SH-SY5Y (cell line): Measurements from ENCODE around the gene CORO6.

ENCODE experiments used
- GATA2 ChIP-seq: IDR thresholded peaks from 2 replicates; pipeline ENCODE4 v1.6.1; 2011; ENCODE audit warnings: mild to moderate bottlenecking, low read depth, low read length
- GATA3 ChIP-seq: IDR thresholded peaks from 2 replicates; pipeline ENCODE4 v1.6.1; 2011; ENCODE audit warnings: low read depth, mild to moderate bottlenecking, low read length, moderate library complexity

DNA sequence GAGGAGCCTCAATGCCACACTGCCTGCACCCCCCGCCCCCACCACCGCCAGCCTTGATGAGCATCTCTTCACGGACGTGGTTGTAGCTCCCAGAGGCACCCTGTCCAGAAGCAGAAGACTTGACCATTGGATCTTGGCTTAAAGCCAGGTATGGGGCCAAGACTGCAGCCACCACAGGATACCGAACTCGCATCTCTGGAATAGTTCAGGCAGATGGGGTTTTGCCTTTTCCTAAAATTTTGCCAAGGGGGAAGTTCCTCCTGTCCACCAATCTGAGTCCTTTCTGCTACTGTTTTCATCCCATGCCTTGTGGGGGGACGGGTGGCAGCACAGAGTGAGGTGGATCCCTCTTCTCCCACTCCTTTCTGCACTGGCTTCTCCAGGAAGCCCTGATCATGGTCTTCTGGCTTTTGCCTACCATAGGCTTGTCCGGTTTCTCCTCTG is 939 bp downstream of the CORO6 start:
- TF ChIP-seq GATA2: no peak
- no peak for TF ChIP-seq GATA3
